ELR (cell line): ENCODE measurements around the gene IBTK.
A peak's percentile ranks its signal among the peaks of the same experiment; 100 is the strongest.
"Not testable (repeated sequence)": the region's sequence is repeated elsewhere in the genome, so short reads cannot be mapped to it uniquely, and the experiment has no call there.

Experiments
- DNase-seq: peaks from one replicate; pipeline ENCODE4 v3.0.0-alpha.2; 2015; ENCODE audit warnings: low read depth

Gene IBTK

GRCh38 chr6:82178077-82178758 lies 69.3 kb downstream of the IBTK start:
- peak; percentile 57 for DNase-seq

DNA sequence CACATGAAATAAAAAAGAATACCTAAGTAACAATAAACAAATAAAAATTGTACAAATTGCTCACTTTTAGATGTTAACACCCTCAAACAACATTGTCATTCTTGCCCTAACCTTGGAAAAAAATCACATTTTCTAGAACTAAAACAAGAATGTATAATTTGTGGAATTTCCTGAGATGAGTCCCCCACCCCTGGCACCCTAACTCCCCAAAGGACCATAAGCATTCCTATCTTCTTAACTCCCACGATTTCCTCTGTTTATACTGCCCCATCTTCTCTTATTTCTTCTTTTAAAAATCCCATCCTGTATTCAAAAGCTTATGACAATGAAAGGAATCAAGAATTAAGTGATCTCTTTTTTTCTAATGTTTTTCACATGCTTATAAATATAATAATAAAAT lies 70.9 kb downstream of the IBTK start:
- no peak for DNase-seq

DNA sequence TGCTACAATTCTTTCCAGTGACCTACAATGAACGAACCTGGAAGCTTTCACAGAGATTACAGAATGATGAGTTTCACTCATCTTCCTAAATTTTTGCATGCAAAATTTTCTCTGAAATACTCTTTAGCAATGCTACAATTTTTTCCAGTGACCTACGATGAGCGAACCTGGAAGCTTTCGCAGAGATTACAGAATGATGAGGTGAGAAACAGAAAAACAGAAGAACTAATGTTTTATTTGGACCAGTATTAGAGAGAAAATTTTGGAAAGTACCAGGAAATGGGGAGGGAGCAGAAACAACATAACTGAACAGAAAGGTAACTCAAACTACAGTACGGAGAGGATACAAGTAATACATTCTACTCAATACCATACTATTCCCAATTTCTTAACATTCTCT lies 75.0 kb downstream of the IBTK start:
- no peak for DNase-seq

DNA sequence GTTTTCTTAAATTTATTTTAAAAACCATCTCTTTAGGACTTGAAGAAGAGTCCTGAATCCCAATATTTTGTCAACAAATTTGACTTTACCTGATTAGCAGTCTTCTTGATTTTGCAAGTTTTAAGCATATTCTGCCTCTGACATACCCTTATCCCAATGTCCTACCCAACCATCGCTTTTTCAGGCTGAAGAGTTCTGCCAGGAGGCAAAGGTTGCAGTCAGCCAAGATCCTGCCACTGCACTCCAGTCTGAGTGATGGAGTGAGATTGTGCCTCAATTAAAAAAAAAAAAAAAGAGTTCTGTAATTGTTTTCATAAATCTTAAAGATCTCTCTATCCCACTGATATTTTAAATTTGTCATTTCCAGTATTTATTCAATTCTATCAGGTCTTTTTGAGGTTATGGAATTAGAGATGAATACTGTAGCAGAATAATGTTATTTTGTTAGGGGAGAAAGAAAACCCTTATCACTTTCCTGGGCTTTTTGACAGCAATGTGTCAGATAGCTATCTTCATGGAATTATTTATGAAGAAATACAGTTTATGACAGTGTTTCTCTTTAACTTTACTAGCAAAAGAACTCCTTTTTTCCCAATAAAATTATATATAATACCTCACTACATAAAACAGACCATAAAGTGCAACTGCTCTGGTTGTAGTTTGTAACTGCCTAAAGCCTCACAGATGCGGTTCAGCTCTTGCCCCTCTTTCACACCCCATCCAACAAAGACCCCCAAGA lies 78.2 kb downstream of the IBTK start:
- no peak for DNase-seq

- no peak for DNase-seq
Measured at GRCh38 chr6:82166493-82166892, 81.1 kb downstream of the IBTK start.

DNA sequence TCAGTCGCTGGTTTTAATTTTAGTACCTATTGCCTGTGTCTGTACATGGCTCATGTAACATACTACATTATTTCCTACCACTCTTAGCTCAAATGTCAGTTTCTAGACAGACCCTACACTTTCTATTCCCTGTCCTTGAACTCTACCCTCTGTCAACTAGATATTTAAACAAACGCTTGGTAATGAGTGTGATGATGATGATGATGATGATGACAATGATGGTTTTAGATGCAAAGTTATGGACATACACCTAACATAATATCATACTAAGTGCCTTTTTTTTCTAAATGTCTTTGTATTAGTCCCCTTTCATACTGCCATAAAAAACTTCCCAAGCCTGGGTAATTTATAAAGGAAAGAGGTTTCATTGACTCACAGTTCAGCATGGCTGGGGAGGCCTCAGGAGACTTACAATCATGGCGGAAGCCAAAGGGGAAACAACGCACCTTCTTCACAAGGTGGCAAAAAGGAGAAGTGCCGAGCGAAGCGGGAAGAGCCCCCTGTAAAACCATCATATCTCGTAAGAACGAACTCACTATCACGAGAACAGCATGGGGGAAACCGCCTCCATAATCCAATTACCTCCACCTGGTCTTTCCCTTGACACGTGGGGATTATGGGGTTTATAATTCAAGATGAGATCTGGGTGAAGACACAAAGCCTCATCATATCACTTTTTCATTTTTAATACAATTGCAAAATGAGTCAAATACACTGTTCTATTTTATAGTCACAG lies 87.1 kb downstream of the IBTK start:
- no peak for DNase-seq

DNA sequence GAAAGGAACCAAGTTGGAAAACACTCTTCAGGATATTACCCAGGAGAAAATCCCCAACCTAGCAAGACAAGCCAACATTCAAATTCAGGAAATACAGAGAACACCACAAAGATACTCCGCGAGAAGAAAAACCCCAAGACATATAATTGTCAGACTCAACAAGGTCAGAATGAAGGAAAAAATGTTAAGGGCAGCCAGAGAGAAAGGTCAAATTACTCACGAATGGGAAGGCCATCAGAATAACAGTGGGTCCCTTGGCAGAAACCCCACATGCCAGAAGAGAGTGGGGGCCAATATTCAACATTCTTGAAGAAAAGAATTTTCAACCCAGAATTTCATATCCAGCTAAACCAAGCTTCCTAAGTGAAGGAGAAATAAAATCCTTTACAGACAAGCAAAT lies 94.8 kb downstream of the IBTK start:
- not testable (repeated sequence) for DNase-seq

GRCh38 chr6:82151147-82151546 lies 96.4 kb downstream of the IBTK start:
- DNase-seq, result not testable (repeated sequence)

GRCh38 chr6:82145926-82146452 lies 101.6 kb downstream of the IBTK start:
- no peak for DNase-seq

DNA sequence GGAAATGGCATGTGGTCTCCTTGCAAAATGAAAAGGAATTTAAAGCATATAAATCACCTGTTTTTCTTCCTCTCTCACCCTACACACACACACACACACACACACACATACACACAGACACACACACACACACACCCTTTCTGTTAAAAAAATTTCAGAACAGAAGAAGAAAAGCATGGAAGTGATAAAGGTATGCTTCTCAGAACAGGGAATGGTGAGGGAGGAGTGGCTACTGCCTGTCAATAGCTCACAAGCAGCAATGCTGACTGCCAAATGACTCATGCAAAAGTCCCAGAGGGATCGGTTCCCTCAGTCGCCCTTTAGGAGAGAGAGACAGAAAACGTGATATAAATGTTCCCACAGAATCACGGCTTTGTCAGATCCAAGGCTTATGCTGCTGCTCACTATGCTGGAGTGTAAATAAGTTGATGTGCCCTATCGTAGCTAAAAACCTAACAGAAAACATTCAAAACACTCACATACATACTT lies 102.6 kb downstream of the IBTK start:
- peak; percentile 95 for DNase-seq

DNA sequence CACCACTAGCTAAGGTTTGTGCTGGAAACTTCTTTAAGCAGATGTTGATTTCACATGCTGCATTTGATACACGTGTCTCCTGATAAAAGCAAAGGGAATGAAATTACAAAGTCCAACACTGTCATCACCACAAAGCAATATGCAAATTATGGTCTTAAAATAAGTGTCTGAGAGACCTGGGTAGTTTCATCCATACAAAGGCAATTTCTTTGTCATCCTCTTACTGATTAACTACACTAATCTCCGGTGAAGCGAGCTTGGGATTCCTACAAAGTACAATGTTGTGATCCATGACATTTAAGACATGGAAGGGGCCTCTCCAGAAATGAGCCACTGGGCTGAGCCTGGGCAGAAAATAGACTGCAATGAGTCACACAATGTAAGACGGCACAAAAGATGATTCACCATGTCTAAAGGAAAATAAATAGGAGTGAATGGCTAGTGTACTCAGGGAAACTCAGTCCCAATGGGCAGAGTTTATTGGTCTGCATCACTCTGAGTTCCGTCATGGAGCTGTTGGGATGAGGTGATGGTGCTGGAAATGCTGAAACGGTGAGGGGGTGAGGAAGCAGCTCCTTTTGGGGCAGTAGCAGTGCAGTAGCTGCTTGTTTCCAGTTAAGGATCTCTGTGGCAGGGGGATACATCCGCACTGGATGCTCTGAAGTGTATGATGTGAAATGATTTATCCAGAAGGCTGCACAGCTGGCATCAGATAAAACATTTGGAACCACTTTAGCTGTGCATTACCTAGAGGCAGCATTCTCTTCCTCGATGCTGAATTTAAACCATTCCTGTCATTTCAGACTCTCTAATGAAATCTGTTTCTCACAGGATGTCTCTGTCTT lies 103.3 kb downstream of the IBTK start:
- DNase-seq, result peak; percentile 98

- DNase-seq, result no peak
Measured at GRCh38 chr6:82143041-82143481, 104.5 kb downstream of the IBTK start.

DNA sequence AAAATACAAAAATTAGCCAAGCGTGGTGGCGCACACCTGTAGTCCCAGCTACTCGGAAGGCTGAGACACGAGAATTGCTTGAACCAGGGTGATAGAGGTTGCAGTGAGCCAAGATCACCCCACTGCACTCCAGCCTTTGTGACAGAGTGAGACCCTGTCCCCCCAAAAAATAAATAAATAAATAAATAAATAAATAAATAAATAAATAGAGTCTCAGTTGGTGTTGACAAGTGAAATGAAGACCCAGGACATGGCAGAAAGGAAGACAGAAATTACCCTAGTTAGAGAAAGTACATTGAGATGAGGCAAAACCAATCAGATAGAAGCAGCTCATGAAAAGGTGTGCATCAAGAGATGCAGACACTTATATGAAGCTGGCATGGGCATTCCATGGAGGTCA lies 105.0 kb downstream of the IBTK start:
- DNase-seq, result no peak

DNA sequence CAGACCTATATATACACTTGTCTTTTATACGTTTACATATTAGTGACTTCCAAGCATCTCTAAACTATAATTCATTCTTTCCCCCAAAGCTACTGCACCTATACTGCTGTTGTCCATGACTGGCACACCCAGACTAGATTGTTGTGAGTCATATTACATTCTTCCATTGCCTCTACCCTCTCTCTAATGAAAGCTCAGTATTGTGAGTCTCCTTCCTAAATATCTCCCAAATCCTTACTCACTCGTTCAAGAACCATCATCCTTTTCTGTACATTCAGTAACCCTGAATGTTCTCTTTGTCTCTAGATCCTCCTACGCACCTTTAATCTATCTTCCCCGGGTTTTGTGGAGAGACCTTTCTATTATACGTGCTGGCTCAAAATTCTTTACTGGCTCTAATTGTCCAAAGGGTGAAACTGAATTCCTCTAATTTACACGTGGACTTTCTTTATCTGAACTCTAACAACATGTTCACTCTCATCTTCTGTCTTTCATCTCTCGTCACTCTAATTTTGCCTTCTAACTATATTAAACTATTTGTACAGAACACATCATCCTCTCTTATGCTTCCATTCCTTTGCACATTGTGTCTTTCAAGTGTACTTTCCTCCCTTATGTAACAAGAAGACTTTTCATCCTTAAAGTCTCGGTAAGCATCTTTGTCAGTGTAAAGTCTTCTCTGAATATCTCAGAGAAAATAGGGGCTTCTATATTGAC lies 109.3 kb downstream of the IBTK start:
- DNase-seq, result no peak

DNA sequence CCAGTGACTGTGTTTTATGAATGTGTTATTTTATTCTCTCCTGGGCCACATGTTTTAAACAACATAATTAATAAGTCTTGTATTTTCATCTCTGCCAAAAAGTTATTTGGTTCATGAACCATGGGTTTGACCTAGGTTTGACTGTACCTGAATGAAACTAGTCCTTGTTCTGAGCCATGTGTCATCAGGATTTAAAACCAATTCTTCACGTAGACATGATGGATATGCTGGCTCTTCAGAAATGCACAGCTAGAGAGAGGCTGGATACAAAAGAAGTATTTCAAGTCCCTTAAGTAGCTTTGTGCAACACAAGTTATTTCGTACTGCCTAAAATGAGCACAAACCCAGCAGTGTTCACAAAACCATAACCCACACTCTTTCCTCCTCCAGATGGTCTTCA lies 116.1 kb downstream of the IBTK start:
- no peak for DNase-seq

DNA sequence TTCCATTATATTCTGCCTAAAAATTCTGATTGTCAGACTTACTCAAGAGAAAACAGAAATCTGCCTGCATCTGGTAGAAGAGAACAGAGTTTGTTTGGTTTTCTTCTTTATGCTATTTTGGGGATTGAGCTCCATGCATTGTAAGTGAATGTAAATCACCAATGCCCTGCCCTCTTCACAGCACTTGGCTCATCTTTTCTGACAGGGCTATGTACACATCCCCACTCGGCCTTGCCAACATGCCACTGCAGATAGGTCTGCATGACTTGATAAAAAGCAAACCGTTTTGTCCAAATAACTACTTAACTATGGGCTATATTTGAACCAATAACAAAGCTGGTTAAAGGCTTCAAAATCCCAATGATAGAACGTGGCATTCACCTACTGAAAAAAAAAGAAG lies 117.7 kb downstream of the IBTK start:
- DNase-seq, result no peak

GRCh38 chr6:82128973-82129372 lies 118.6 kb downstream of the IBTK start:
- DNase-seq, result not testable (repeated sequence)

DNA sequence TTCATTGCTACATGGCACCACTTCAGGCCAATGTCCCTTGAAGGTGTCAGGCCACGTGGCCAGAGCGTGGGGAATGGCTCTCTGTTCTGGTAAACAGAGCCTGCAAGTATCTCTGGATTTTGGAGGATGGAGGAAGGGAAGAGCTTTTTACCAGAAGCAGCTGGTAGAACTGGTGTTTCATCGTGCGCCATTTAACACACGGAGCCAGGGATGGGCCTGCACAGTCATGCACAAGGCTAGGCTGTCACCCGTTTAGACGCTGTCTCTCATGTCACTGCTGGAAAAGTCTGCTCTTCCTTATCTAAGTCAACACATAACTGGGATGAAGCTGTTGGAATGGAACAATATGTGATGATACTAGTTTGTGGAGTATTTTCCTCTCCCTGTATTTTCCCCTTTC lies 123.9 kb downstream of the IBTK start:
- no peak for DNase-seq
